Measurements from ENCODE around the gene OBSCN. TPM values are rescaled to one million over a fixed set of nuclear protein-coding genes. Genes with fewer than 3 reads are reported as not detected.

Gene OBSCN
- total RNA-seq, 1 experiment from 2014 or later = 33.3 TPM

DNA sequence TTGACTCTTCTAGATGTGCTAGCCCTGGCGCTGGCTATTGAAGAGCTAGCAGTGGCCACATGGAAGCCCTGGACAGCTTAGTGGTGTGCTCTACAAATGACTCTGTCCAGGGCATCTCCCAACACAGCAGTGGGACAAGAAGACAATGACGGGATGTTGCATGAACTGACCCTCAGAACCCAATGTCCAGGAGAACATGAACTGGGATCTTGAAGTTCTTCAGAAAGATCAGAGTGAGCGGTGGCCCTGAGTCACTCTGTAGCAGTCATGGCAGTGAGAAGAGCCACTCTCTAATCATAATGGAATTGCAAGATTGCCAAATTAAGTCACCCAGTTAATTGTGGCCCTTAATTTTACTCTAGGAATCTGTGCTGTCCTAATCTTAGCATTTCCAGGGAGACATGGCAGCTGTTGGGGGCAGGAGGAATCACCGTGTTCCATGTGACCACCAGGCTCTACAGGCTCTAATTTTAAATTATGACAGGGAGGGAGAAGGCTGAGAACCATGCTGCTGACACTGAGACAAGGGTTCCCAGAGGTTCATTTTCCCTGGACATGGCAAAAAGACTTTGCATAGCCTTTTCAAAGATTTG lies 10.2 kb upstream of the OBSCN start:
- Histone ChIP-seq H2BK120ac (ENCODE audit: low read depth, low read length, poor library complexity, severe bottlenecking) (no peak overlapping the region), H2BK20ac (ENCODE audit: low read depth, low read length, poor library complexity, severe bottlenecking) (no peak overlapping the region), H4K20me1 (ENCODE audit: control insufficient read depth, insufficient read depth, insufficient read length) (no peaks in the 10 kb centered on the region), H3K14ac (ENCODE audit: insufficient read depth, low read length) (no peak overlapping the region), H4K91ac (ENCODE audit: insufficient read length, low read depth, low read length) (no peak overlapping the region), H2AK5ac (ENCODE audit: insufficient read length, low read length) (no peak overlapping the region), H3K4me2 (ENCODE audit: insufficient read depth, insufficient read length, low read length) (no peak overlapping the region), H2BK15ac (ENCODE audit: low read depth, low read length) (no peak overlapping the region), H3K9me3 (ENCODE audit: control insufficient read depth, low read depth, low read length) (peaks cover 7% of the 10 kb centered on the region), H3K79me1 (ENCODE audit: insufficient read depth, low read depth, low read length, poor library complexity, severe bottlenecking) (no peaks in the 10 kb centered on the region), H4K5ac (ENCODE audit: insufficient read length, low read depth, low read length) (no peak overlapping the region), H3K23ac (ENCODE audit: insufficient read length, low read depth, low read length) (no peak overlapping the region), H2BK5ac (ENCODE audit: insufficient read length, low read length) (no peak overlapping the region), H3K23me2 (ENCODE audit: insufficient read length, low read depth, low read length, poor library complexity, severe bottlenecking) (no peaks in the 10 kb centered on the region), H2AFZ (ENCODE audit: low read length) (no peak overlapping the region), H3K27me3 (ENCODE audit: insufficient read depth, low read length) (no peaks in the 10 kb centered on the region), H3K27ac (ENCODE audit: insufficient read length, low read depth, low read length) (no peak overlapping the region), H3K79me2 (ENCODE audit: insufficient read depth, low read length) (no peaks in the 10 kb centered on the region), H4K8ac (replicated peaks; ENCODE audit: insufficient read length, low read depth, low read length) (no peak overlapping the region), H3K4ac (ENCODE audit: low read depth, low read length) (no peak overlapping the region), H3K9ac (ENCODE audit: extremely low read depth, insufficient read length, low read length) (no peak overlapping the region), H3K4me1 (ENCODE audit: insufficient read depth, low read length) (no peaks in the 10 kb centered on the region), H3T11ph (ENCODE audit: low read length) (no peak overlapping the region), H3K18ac (ENCODE audit: insufficient read length, low read depth, low read length) (no peak overlapping the region), H2BK12ac (ENCODE audit: insufficient read length, low read depth, low read length) (no peak overlapping the region), H3K56ac (ENCODE audit: insufficient read length, low read depth, low read length) (no peak overlapping the region)
- Mint-ChIP-seq H3K27ac (no peak overlapping the region), H3K36me3 (ENCODE audit: insufficient read depth in 1 of 3, low read depth in 3 of 3) (peaks cover 16 to 23% (median 19%) of the 10 kb centered on the region in 3 experiments), H3K4me1 (no peaks in the 10 kb centered on the region), H3K4me3 (no peak overlapping the region; a peak in 1 of 5 replicates), H3K9me3 (peaks cover 28 to 29% of the 10 kb centered on the region in 2 experiments), H3K27me3 (ENCODE audit: low read depth) (peaks cover 38% of the 10 kb centered on the region)
- TF ChIP-seq, protein P1, sequence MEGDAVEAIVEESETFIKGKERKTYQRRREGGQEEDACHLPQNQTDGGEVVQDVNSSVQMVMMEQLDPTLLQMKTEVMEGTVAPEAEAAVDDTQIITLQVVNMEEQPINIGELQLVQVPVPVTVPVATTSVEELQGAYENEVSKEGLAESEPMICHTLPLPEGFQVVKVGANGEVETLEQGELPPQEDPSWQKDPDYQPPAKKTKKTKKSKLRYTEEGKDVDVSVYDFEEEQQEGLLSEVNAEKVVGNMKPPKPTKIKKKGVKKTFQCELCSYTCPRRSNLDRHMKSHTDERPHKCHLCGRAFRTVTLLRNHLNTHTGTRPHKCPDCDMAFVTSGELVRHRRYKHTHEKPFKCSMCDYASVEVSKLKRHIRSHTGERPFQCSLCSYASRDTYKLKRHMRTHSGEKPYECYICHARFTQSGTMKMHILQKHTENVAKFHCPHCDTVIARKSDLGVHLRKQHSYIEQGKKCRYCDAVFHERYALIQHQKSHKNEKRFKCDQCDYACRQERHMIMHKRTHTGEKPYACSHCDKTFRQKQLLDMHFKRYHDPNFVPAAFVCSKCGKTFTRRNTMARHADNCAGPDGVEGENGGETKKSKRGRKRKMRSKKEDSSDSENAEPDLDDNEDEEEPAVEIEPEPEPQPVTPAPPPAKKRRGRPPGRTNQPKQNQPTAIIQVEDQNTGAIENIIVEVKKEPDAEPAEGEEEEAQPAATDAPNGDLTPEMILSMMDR (conservative IDR thresholded peaks at IDR 0.05) = no peak
- DNase-seq = no peak
- no CpG with 5 or more reads among the region's 4 CpGs for WGBS (ENCODE audit: extremely low coverage, insufficient read length, low lambda C conversion rate)

Measured in H9 (cell line).